Stimulated activated naive CD4-positive, alpha-beta T cell treated with Interleukin-2 at 50 U/mL for 16 hours (primary cell): ENCODE measurements around the gene PRRC2C.
"Not testable (repeated sequence)": the region's sequence is repeated elsewhere in the genome, so short reads cannot be mapped to it uniquely, and the experiment has no call there.

ENCODE experiments used
- DNase-seq: peaks from one replicate; lab custom pipeline; 2025; lab: John Stamatoyannopoulos, UW

Gene PRRC2C

DNA sequence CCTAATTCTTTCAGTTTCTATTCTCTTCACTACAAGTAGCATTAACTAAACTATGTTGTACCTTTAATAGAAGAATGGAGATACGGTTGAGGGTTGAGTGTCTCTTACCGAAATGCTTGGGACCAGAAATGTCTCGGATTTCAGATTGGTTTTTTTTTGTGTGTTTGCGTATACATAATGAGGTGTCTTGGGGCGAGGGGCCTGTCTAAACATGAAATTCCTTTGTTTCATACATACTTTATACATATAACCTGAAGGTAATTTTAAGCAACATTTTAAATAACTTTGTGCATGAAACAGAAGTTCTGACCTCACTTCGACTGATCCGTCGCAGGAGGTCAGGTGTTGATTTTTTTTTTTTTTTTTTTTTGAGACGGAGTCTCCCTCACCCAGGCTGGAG lies 100.4 kb downstream of the PRRC2C start:
- DNase-seq, result no peak

DNA sequence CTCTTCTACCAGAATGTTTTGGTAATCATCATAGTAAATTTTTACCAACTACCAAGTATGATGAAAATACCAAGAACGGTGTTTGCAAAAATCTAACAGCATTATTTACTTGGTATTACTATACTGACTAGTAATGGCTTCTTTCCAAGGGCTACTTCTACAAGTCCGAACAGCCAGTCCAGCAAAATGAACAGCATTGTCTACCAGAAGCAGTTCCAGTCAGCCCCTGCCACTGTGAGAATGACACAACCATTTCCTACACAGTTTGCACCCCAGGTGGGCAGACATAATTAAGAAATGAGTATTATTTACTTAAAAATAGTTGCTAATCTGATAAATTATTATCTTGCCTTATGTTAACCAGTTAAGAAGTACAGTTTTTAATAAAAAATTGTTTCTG lies 102.9 kb downstream of the PRRC2C start:
- DNase-seq, result no peak

DNA sequence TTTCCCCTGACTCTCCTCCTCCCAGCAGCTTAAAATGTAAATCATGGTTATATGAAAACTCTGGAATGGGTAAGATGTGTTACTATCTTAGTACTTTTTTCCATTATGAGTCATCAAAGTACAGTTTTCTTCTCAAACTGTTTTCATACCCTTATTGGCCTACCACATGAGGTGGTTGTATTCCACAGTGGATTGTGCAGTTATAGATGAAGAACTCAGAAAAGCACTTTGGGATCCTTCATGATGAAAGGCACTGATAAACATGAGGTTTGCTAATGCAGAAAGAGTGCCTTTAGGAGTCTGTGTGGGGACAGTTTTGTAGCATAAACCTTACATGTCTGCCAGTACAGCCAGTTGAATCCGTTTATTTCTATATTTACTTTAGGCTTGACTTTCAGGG lies 104.7 kb downstream of the PRRC2C start:
- DNase-seq, result no peak

DNA sequence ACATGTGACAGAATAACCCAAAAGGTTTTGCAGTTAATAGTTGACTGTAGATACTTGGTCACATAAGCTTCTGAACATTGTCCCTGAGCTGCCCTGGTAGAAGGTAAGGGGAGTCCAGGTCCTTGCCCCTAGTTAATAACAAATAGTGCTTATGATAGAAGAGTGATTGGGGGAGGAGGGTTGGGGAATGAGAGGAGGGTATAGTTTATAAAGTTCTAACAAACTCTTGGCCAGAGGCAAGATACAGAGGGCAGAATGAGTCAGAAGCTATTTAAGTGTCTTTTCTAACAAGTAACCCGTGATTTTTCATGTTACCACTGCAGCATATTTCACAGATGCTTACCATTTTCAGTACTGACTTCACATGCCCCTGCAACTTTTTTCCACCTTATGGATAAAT lies 110.0 kb downstream of the PRRC2C start:
- DNase-seq, result no peak

DNA sequence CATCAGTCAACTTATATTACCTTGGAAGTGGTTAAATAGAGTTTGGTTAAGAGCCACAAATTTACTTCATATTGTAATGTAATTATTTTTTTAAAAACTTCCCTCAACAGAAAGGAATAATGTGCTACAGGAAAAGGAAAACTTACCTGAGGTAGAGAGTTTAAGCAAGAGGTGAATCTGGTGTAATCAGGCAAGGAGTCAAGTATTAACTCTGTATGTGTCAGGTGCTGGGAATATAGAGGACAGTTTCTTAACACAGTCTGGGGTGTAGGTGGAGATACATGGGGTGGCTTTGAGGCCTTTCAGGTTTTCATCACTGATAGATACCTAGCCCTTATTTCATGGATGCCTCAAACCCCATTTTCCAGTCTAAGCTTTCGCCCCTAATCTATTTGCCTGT lies 110.8 kb downstream of the PRRC2C start:
- DNase-seq, result no peak

DNA sequence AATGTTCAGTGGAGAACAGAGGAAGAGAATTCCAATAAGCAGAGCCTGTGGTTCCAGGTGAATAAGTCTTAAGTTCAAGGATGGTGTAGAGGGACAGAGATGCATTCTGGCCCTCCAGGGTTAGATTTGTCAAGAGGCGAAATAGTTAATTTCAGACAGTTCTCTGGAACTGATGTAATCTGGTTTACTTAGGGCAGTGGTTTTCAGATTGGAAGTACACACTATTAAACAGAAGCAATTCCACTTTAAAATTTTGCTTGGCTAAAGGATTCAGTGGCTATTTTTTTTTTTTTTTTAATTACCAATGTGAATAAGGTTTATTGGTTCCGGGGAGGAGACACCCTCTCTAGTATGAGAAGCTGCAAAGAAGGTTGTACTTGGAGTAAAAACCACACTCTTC lies 111.4 kb downstream of the PRRC2C start:
- DNase-seq, result no peak

DNA sequence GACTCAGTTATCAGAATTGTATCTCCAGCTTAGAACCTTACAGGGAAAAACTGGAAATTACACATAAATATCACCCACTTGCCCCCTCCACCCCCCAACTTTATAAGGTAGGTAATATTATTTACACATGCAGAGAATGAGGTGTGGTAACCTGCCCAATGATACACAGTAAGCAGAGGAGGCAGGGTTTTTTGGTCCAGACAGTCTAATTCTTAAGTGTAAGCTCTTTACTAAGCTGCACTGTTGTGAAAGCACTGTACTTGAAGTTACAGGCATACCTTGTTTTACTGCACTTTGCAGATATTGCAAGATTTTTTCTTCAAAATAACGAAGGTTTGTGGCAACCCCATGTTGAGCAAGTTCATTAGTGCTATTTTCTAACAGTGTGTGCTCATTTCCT lies 111.9 kb downstream of the PRRC2C start:
- DNase-seq, result no peak

DNA sequence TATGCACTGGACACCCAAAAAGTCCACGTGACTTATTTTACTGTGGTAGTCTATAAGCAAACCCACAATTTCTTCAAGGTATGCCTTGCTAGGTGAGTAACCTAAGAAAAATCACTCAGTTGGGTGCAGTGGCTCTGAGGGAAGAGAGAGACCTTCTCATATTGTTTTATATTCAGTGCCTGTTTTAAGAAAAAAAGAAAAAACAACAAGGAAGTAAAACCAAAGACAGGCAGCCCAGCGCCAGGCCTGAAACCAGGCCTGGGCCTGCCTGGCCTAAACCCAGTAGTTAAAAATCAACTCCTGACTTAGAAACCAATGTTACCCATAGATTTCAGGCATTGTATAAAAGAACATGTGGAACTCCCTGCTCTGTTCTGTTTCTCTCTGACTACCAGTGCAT lies 115.0 kb downstream of the PRRC2C start:
- DNase-seq, result not testable (repeated sequence)

DNA sequence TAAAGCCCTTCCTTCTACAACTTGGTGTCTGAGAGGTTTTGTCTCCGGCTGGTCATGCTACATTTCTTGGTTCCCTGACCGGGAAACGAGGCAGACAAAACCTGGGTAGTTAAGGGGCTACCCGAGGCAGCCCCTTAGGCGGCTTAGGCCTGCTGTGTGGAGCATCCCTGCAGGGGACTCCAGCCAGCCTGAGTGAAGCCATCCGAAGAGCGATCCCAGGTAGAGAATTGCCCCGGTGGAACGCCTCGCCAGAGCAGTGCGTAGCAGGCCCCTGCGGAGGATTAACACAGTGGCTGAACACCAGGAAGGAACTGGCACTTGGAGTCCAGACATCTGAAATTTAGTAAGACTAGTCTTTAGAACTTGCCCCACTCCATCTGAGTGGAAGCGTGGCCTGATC lies 115.5 kb downstream of the PRRC2C start:
- DNase-seq, result no peak

DNA sequence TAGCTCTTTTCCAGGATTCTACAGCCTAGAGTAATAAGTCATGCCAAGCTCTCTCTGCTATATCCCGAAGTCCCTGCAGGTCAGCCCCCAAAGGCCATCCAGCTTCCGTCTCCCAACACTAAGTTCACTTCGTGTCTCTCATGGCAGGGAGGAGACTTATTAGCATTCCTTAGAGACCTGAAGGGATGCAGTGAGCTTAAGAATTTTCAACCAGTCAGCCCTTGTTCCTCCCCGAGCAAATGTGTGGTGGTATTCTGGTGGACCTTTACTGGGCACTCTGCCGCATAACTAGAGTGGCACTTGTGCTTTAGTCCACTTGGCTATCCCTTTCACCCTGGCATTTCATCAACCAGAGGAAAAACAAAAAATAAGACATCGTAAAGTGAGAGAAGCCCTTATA lies 117.7 kb downstream of the PRRC2C start:
- not testable (repeated sequence) for DNase-seq

DNA sequence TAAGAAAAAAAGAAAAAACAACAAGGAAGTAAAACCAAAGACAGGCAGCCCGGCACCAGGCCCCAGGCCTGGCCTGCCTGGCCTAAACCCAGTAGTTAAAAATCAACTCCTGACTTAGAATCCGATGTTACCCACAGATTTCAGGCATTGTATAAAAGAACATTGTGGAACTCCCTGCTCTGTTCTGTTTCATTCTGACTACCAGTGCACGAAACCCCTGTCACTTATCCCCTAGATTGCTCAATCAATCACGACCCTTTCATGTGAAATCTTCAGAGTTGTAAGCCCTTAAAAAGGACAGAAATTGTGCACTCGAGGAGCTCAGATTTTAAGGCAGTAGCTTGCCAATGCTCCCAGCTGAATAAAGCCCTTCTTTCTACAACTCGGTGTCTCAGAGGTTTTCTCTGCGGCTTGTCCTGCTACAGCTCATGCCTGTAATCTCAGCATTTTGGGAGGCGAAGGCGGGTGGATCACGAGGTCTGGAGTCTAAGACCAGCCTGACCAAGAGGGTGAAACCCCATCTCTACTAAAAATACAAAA lies 121.1 kb downstream of the PRRC2C start:
- no peak for DNase-seq

DNA sequence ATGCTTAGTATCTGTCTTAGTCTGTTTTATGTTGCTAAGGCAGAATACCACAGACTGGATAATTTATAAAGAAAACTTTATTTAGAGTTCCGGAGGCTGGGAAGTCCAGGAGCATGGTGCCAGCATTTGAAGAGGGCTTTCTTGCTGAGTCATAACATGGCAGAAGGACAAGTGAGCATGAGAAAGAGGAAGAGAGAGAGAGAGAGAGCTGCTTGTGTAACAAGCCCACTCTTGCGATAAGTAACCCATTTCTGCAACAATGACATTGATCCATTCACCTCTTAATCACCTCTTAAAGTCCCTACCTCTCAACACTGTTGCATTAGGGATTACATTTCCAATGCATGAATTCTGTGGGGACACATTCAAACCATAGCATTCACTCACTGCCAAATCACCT lies 125.1 kb downstream of the PRRC2C start:
- no peak for DNase-seq

DNA sequence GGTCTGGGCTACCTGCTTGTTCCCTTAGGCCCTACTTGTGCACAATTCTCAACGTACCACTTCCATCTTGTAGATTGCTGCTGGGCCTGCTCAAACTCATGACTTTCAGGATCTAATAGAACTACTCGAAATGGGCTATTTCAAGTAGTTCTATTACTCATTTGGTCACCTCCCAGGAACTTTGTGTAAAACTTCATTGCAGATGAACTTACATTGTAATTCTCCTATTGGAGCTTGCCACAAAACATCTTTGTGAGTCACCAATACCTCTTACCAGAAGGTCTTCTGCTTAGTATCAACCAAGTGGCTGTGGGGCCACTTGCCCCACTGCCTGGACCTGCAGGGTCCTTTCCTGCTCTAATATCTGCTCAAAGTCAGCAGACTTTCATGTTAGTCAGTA lies 126.0 kb downstream of the PRRC2C start:
- DNase-seq, result no peak

DNA sequence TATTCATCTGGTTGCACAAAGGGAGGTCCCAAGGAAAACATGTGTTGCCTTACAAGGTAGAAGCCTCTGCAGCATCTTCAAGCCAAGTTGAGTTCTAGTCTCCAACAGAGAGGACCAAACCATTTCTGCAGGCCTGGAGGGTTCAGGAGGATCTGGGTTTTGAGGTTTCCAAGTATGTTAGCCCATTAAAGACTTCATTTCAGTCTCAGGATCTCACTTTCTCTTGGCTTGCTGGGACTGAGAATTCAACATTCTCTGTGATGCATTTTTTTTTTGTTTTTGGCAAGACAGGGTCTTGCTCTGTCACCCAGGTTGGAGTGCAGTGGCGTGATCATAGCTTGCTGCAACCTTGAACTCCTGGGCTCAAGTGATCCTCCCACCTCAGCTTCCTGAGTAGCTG lies 128.0 kb downstream of the PRRC2C start:
- no peak for DNase-seq

DNA sequence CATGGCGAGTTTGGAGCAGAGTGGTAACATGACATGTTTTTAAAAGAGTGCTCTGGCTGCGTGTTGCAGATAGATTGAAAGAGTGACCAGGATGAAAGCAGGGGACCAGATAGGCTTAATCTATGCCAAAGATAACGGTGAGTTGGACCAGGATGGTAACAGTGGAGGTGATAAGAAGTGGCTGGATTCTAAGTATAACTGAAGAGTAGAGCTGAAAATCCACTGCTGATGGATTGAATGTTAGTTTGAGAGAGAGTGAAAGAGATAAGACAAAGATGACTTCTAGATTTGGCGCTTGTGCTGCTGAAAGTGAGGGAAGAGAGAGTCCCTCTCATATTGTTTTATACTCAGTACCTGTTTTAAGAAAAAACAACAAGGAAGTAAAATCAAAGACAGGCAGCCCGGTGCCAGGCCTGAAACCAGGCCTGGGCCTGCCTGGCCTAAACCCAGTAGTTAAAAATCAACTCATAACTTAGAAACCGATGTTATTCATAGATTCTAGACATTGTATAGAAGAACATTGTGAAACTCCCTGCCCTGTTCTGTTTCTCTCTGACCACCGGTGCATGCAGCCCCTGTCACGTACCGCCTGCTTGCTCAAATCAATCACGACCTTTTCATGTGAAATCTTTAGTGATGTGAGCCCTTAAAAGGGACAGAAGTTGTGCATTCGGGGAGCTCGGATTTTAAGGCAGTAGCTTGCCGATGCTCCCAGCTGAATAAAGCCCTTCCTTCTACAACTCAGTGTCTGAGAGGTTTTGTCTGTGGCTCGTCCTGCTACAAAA lies 130.0 kb downstream of the PRRC2C start:
- DNase-seq, result not testable (repeated sequence)

DNA sequence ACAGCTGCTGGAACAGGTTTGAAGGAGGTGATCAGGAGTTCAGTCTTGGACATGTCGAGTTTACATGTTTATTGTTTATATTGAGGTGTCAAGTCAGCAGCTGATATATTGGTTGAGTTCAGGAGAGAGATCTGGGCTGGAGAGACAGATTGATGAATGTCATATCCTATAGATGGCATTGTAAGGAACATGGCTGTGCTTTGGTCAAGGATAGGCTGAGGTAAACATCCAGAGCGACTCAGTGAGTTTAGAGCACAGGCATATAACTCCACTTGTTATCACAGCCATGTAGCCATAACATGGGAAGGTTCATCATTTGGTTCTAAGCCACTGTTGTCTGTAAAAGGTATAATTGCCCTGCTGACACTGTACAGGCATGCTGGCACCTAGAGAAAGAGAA lies 131.3 kb downstream of the PRRC2C start:
- no peak for DNase-seq

DNA sequence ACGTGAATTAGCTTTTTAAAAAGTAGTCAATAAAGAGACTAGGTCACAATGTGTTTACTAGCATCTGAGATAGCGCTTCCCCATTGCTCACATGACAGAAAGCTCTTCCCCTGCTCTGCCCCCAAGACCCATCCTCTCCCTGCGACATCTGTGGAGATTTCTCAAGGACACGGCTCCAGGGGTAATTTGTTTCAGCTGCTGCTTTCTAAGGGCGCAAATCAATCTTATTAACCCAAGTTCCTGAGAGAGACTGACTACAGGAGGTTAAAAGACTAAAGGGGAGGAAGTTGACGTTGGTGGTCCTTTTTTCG lies 136.8 kb downstream of the PRRC2C start, which contains the start of gene MYOCOS:
Gene MYOCOS, plus strand, starts transcription at position 92 of the 311 bp plus-strand sequence. CDS start 1,641 bp downstream, outside the sequence.
- no peak for DNase-seq

DNA sequence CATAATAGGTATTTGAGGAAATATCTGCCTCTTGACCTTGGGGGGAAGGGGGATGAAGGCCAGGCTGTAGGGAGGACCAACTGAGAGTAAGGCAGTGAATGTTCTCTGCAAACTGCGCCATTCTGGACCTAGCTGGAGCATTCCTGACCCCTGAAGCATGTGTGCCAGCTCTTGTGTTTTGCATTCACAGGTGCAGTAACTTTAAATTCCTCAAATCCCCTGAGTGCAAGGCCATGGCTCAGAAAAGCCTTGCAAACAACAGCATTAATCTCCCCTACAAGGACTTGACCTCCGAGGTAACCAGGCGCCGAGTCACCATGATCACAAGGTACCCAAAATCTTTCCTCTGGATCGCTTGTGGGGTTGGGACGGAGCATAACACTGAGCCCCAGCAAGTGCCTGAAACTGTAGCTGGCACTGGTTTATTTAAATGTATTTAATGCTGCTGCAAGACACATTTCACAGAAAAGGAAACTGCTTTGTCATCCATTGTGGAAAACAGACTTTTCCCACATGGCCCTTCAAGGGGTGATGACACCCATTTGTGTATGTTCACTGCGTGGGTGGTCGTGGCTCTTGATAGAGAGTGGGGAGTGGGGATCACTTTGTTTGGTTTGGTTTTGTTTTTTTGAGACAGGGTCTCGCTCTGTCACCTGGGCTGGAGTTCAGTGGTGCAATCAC lies 138.5 kb downstream of the PRRC2C start:
- no peak for DNase-seq

DNA sequence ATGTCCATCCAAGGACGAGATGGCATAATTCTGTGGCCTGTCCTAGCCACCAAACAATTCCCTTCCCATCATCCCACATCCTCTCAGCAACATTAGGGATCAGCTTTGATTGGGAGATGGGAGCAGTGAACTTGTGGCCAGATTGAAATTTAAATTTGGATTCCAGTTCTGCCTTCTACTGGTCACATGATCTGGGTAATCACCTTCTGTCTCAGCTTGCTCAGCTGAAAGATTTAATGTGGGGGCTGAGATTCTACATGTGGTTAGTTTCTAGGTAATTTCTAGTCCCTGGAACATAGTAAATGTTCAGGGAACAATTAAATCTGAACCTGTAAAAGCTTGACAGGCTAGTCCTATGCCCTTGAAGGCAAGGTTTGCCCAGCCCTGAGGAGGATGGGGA lies 139.9 kb downstream of the PRRC2C start:
- DNase-seq, result no peak

DNA sequence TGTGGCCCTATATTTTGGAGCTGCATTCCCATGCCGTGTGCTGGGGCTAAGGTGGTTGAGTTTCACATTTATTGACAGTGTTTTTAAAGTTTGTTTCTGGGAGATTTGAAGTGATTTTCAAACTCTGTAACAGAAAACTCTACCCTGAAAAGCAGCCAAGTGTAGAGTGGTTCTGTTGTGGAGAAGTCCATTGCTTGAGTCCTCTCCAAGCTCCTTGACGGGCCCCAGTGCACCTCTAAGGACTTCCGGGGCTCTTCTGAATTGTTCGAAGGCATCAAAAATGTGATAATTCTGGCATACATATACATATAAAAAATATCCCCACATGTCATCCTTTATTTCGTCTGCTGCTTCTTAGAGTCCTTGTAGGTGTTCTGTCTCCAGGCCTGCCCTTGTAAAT lies 141.7 kb downstream of the PRRC2C start:
- DNase-seq, result no peak

DNA sequence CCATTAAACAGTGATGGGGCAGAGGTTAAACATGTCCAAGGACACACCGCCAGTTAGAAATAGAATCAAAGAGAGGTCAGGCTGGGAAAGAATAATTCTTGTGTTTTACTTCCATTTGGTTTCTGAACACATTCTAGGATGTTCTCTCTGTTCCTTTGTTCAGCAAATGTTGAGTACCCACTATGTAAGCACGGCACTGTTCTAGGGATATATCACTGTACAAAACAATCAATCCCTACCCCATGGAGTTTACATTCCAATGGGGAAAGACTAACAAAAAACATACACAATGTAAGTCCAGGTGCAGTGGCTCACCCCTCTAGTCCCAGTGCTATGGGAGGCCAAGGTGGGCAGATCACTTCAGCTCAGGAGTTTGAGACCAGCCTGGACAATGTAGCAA lies 142.9 kb downstream of the PRRC2C start:
- DNase-seq, result no peak

DNA sequence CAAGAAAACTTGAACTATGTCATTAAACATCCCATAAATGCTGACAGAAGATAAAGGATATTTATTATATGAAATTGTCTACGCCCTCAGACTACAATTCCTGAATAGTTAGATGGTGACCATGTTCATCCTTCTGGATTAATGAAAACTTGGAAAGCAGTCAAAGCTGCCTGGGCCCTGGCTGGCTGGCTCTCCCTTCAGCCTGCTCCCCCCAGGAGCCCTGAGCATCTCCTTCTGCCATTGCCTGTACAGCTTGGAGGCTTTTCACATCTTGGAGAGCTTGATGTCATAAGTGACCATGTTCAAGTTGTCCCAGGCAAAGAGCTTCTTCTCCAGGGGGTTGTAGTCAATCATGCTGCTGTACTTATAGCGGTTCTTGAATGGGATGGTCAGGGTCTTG lies 150.3 kb downstream of the PRRC2C start:
- no peak for DNase-seq

DNA sequence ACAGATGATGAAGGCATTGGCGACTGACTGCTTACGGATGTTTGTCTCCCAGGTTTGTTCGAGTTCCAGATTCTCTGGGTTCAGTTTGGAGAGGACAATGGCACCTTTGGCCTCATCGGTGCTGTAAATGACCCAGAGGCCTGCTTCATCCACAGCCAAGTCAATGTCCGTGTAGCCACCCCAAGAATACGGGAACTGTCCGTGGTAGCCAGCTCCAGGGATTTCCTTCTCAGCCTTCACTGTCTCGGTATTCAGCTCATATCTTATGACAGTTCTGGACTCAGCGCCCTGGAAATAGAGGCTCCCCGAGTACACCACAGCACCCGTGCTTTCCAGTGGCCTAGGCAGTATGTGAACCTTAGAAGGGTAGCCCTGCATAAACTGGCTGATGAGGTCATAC lies 150.8 kb downstream of the PRRC2C start:
- DNase-seq, result no peak
